ENCODE data around the gene NEXN.

The NEXN gene

GRCh38 chr1:77991638-77992037 lies 103.2 kb downstream of the NEXN start:
- TF ChIP-seq, protein P1, sequence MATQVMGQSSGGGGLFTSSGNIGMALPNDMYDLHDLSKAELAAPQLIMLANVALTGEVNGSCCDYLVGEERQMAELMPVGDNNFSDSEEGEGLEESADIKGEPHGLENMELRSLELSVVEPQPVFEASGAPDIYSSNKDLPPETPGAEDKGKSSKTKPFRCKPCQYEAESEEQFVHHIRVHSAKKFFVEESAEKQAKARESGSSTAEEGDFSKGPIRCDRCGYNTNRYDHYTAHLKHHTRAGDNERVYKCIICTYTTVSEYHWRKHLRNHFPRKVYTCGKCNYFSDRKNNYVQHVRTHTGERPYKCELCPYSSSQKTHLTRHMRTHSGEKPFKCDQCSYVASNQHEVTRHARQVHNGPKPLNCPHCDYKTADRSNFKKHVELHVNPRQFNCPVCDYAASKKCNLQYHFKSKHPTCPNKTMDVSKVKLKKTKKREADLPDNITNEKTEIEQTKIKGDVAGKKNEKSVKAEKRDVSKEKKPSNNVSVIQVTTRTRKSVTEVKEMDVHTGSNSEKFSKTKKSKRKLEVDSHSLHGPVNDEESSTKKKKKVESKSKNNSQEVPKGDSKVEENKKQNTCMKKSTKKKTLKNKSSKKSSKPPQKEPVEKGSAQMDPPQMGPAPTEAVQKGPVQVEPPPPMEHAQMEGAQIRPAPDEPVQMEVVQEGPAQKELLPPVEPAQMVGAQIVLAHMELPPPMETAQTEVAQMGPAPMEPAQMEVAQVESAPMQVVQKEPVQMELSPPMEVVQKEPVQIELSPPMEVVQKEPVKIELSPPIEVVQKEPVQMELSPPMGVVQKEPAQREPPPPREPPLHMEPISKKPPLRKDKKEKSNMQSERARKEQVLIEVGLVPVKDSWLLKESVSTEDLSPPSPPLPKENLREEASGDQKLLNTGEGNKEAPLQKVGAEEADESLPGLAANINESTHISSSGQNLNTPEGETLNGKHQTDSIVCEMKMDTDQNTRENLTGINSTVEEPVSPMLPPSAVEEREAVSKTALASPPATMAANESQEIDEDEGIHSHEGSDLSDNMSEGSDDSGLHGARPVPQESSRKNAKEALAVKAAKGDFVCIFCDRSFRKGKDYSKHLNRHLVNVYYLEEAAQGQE (IDR thresholded peaks at IDR 0.05; ENCODE audit: insufficient replicate concordance, low read depth), result no peak
- TF ChIP-seq SPI1 (IDR thresholded peaks at IDR 0.05; ENCODE audit: borderline replicate concordance, low read depth) (no peak), GABPA (IDR thresholded peaks at IDR 0.05; ENCODE audit: low read depth) (no peak), POLR2AphosphoS5 (IDR thresholded peaks at IDR 0.05; ENCODE audit: low read depth) (no peak)
- TF ChIP-seq, protein P2, sequence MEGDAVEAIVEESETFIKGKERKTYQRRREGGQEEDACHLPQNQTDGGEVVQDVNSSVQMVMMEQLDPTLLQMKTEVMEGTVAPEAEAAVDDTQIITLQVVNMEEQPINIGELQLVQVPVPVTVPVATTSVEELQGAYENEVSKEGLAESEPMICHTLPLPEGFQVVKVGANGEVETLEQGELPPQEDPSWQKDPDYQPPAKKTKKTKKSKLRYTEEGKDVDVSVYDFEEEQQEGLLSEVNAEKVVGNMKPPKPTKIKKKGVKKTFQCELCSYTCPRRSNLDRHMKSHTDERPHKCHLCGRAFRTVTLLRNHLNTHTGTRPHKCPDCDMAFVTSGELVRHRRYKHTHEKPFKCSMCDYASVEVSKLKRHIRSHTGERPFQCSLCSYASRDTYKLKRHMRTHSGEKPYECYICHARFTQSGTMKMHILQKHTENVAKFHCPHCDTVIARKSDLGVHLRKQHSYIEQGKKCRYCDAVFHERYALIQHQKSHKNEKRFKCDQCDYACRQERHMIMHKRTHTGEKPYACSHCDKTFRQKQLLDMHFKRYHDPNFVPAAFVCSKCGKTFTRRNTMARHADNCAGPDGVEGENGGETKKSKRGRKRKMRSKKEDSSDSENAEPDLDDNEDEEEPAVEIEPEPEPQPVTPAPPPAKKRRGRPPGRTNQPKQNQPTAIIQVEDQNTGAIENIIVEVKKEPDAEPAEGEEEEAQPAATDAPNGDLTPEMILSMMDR (IDR thresholded peaks at IDR 0.05; ENCODE audit: insufficient read depth, low read length), result no peak
- Histone ChIP-seq H3K4me3 (replicated peaks; ENCODE audit: insufficient read depth, low read length) (no peak overlapping the region), H3K27me3 (ENCODE audit: insufficient read depth, poor library complexity, severe bottlenecking) (no peaks in the 10 kb centered on the region), H3K27ac (replicated peaks) (no peak overlapping the region)
- DNase-seq (ENCODE audit: low read depth in 1 of 2, low spot score in 1 of 2), result no peak

All from HL-60 (cell line).